ENCODE results near the gene SLIT3.

DNA sequence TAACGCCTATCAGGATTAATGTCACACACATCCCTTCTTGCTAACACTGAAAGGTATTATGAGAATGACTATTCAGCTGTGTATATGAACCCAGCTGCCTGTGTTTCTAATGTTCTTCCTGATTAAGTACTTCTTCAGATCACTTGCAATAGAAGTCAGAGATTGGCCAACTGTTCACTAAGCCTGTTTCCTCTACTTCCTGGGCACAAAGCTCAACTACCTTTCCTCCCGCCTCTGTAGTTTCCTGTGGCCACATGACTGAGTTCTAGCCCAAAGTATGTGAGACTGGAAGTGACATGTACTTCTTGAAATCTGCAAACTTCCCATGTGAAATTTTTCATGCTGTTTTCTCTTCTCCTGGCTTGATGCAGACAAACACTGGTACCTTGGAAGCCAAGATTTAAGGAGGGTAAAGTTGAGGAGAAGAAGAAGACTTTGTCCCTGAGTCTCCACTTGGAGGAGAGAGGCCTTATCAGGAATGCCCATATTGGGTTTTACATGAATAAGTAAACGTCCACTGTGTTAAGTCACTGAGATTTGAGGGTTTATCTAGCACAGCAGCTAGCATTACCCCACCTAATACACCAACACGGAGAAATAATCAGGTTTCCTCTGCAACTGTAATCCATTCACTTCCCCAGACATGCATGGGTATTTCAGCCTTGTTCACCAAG lies 58.6 kb downstream of the SLIT3 start:
- no peak for TF ChIP-seq CHD1 (IDR thresholded peaks at IDR 0.05; ENCODE audit: low read depth, low read length)
- TF ChIP-seq, protein P1, sequence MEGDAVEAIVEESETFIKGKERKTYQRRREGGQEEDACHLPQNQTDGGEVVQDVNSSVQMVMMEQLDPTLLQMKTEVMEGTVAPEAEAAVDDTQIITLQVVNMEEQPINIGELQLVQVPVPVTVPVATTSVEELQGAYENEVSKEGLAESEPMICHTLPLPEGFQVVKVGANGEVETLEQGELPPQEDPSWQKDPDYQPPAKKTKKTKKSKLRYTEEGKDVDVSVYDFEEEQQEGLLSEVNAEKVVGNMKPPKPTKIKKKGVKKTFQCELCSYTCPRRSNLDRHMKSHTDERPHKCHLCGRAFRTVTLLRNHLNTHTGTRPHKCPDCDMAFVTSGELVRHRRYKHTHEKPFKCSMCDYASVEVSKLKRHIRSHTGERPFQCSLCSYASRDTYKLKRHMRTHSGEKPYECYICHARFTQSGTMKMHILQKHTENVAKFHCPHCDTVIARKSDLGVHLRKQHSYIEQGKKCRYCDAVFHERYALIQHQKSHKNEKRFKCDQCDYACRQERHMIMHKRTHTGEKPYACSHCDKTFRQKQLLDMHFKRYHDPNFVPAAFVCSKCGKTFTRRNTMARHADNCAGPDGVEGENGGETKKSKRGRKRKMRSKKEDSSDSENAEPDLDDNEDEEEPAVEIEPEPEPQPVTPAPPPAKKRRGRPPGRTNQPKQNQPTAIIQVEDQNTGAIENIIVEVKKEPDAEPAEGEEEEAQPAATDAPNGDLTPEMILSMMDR (IDR thresholded peaks at IDR 0.05 in 2 of 3, conservative IDR thresholded peaks at IDR 0.05 in 1 of 3; ENCODE audit: control insufficient read depth in 2 of 3, extremely low read depth in 1 of 3, insufficient read depth in 1 of 3, low read depth in 3 of 3, low read length in 3 of 3), result no peak
